OCI-LY3 (cell line): ENCODE measurements around the gene PAX6.

ENCODE experiments used
- CTCF ChIP-seq: fragments of 200-600, 300-600 bp; sonication (generic); IDR thresholded peaks from 2 replicates; pipeline ENCODE4 v1.5.1; 2014; ENCODE audit warnings: antibody characterized with exemption, low read length, low read depth
- EZH2phosphoT487 ChIP-seq: fragments of 200-600 bp; shearing (Covaris generic); IDR thresholded peaks from 2 replicates; pipeline ENCODE4 v1.6.1; 2018; ENCODE audit warnings: antibody characterized with exemption, mixed run types, low read depth

- TF ChIP-seq CTCF (no peak), EZH2phosphoT487 (no peak)
These were observed 2.2 kb downstream of the PAX6 start for GRCh38 chr11:31808721-31809540.
